NB4 (cell line): ENCODE results near the gene PPP1R1B.

Experiments
- CTCF ChIP-seq: IDR thresholded peaks from one replicate; pipeline ENCODE4 v1.5.1; 2012; ENCODE audit warnings: low read depth, low read length
- POLR2A ChIP-seq: IDR thresholded peaks from 2 replicates; pipeline ENCODE4 v1.6.1; 2011; ENCODE audit warnings: mild to moderate bottlenecking; ENCODE audit not compliant: insufficient read length; ENCODE audit errors: extremely low read depth

GRCh38 chr17:39636587-39636926 lies 9.8 kb downstream of the PPP1R1B start:
- TF ChIP-seq POLR2A, result no peak
- TF ChIP-seq CTCF, result no peak
